ENCODE measurements around the gene DEFB126.
"Not testable (repeated sequence)": the region's sequence is repeated elsewhere in the genome, so short reads cannot be mapped to it uniquely, and the experiment has no call there.

DEFB126 gene

DNA sequence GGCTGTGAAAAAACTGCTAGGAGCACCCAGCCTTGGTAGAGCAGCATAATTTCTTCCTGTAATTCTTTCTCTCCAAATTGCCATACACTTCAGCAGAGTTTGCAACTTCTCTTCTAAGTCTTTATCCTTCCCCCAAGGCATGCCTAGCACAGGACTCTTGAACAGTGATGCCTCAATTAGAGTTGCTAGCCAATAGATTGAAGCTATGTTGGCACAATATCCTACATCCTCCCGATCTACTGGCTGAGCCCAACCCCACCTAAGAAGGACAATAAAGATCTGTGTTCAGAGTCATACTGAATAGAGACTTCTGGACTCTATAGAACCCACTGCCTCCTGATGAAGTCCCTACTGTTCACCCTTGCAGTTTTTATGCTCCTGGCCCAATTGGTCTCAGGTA is at the start of gene DEFB126:
TSS of gene DEFB126 (plus strand) at position 301 of the 400 bp plus-strand sequence. CDS start at position 340, 39 bp downstream.
- no peak within 1 kb of the TSS for H3K4me3 ChIP-seq (ENCODE audit: control insufficient read depth, low read depth, low read length)
- no peak for DNase-seq (ENCODE audit: low read depth)
- TF ChIP-seq CTCF (IDR thresholded peaks at IDR 0.05; ENCODE audit: control insufficient read depth, insufficient read depth, low read depth, low read length, missing control alignments), result no peak

DNA sequence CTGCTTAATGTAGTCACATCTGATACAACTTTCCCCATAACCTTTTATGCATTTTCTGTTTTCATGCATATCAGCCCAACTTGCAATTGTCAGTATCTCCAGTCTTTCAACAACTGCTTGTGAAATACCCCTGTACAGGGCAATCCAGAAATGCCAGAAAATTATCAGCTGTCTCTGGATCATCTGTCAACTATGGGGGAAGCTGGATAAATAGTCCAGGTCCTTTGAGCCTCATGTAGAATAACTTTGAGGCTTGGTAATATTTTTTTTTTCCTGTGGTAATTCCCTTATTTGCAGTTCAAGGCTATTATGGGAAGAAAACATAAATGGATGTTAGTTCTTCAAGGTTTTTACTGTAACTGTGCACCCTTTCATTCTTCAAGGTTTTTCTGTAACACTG is 48.7 kb upstream of the DEFB126 start:
- no peak for TF ChIP-seq CTCF (IDR thresholded peaks at IDR 0.05; ENCODE audit: control insufficient read depth, insufficient read depth, low read depth, low read length, missing control alignments)
- DNase-seq (ENCODE audit: low read depth), result no peak
- no peak overlapping the region for H3K4me3 ChIP-seq (ENCODE audit: control insufficient read depth, low read depth, low read length)

DNA sequence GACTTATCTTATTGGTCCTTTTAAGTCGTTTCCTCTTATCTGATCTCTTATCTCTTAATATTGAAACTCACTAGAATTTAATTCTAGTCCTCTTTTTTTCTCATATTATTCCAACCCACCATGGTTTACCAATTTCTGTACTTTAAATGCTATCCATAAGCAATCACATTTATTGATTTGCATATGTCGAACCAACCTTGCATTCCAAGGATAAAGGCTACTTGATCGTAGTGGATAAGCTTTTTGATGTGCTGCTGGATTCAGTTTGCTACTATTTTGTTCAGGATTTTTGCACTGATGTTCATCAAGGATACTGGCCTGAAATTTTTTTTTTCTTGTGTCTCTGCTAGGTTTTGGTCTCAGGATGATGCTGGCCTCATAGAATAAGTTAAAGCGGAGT is 47.2 kb upstream of the DEFB126 start:
- TF ChIP-seq CTCF (IDR thresholded peaks at IDR 0.05; ENCODE audit: control insufficient read depth, insufficient read depth, low read depth, low read length, missing control alignments), result no peak
- DNase-seq (ENCODE audit: low read depth), result no peak
- H3K4me3 ChIP-seq (ENCODE audit: control insufficient read depth, low read depth, low read length), result no peak overlapping the region

GRCh38 chr20:97691-98090 is 44.7 kb upstream of the DEFB126 start:
- not testable (repeated sequence) for DNase-seq (ENCODE audit: low read depth); H3K4me3 ChIP-seq (ENCODE audit: control insufficient read depth, low read depth, low read length)

GRCh38 chr20:101975-102374 is 40.4 kb upstream of the DEFB126 start:
- no peak overlapping the region for H3K4me3 ChIP-seq (ENCODE audit: control insufficient read depth, low read depth, low read length)
- DNase-seq (ENCODE audit: low read depth), result no peak
- no peak for TF ChIP-seq CTCF (IDR thresholded peaks at IDR 0.05; ENCODE audit: control insufficient read depth, insufficient read depth, low read depth, low read length, missing control alignments)

- no peak overlapping the region for H3K4me3 ChIP-seq (ENCODE audit: control insufficient read depth, low read depth, low read length)
- DNase-seq (ENCODE audit: low read depth), result no peak
- TF ChIP-seq CTCF (IDR thresholded peaks at IDR 0.05; ENCODE audit: control insufficient read depth, insufficient read depth, low read depth, low read length, missing control alignments), result no peak
These were observed 38.9 kb upstream of the DEFB126 start for GRCh38 chr20:103456-103855.

- no peak for TF ChIP-seq CTCF (IDR thresholded peaks at IDR 0.05; ENCODE audit: control insufficient read depth, insufficient read depth, low read depth, low read length, missing control alignments)
- DNase-seq (ENCODE audit: low read depth), result no peak
- no peak overlapping the region for H3K4me3 ChIP-seq (ENCODE audit: control insufficient read depth, low read depth, low read length)
These were observed 30.0 kb upstream of the DEFB126 start for GRCh38 chr20:112396-112795.

Data from AG09309 (cell line).